Measurements from ENCODE around the gene PBX2.

DNA sequence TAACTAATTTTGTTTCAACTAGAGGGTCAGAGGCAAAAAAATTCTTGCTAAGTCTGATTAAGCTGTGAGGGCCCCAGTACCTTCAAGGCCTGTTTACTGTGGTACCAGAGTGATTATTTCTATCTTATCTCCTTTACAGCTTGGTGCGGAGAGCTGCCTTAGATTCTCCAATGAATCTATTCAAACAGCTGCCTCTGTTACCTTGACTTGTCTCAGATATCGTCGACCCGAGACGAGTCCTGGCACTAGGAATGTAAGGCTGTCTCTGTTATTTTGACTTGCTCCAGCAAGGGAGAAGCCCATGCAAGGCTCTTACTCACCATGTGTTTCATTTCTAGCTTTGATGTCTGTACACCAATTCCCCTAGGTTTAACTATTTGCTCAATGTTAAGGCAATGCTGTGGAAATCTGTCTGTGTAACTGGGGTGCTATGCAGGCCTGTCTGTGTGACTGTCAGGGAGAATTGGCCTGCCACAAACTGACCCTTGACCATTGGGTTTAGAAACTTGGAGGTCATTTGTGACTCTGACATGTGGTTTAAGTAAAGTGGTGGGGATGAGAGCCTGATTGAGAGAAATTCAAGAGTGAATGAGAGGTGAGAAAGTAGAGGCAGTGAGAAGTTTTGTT, 49.5 kb downstream of the PBX2 start:
- TF ChIP-seq, protein P1, sequence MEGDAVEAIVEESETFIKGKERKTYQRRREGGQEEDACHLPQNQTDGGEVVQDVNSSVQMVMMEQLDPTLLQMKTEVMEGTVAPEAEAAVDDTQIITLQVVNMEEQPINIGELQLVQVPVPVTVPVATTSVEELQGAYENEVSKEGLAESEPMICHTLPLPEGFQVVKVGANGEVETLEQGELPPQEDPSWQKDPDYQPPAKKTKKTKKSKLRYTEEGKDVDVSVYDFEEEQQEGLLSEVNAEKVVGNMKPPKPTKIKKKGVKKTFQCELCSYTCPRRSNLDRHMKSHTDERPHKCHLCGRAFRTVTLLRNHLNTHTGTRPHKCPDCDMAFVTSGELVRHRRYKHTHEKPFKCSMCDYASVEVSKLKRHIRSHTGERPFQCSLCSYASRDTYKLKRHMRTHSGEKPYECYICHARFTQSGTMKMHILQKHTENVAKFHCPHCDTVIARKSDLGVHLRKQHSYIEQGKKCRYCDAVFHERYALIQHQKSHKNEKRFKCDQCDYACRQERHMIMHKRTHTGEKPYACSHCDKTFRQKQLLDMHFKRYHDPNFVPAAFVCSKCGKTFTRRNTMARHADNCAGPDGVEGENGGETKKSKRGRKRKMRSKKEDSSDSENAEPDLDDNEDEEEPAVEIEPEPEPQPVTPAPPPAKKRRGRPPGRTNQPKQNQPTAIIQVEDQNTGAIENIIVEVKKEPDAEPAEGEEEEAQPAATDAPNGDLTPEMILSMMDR (IDR thresholded peaks at IDR 0.05; ENCODE audit: low read depth, low read length): no peak
- no peak for TF ChIP-seq POLR2A (IDR thresholded peaks at IDR 0.05; ENCODE audit: extremely low read depth, insufficient read length)
- TF ChIP-seq, protein P2, sequence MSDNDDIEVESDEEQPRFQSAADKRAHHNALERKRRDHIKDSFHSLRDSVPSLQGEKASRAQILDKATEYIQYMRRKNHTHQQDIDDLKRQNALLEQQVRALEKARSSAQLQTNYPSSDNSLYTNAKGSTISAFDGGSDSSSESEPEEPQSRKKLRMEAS (IDR thresholded peaks at IDR 0.05; ENCODE audit: low read depth, low read length): no peak
- no peak for TF ChIP-seq MYC (IDR thresholded peaks at IDR 0.05; ENCODE audit: low read depth, low read length)

Data from NB4 (cell line).